CD4-positive, alpha-beta T cell (primary cell): ENCODE measurements around the gene COG5. TPM values are rescaled to one million over a fixed set of nuclear protein-coding genes. Genes with fewer than 3 reads are reported as not detected.
"Not testable (repeated sequence)": the region's sequence is repeated elsewhere in the genome, so short reads cannot be mapped to it uniquely, and the experiment has no call there.

Experiments
- ATAC-seq: fragments of 200-7000 bp; cut with Tn5 transposase; one replicate; pipeline ENCODE4 v1.10.0; 2022; ENCODE audit warnings: mild to moderate bottlenecking; ENCODE audit not compliant: poor library complexity
- CTCF ChIA-PET: fragments of 350-600 bp; sonication (Branson Sonifier 250); formaldehyde crosslinking; loops from one replicate; lab custom pipeline; 2021; ENCODE audit warnings: antibody characterized with exemption, inconsistent platforms; lab: Charles Lee
- POLR2A ChIA-PET: fragments of 350-600 bp; sonication (Branson Sonifier 250); formaldehyde crosslinking; loops from one replicate; lab custom pipeline; 2021; ENCODE audit warnings: antibody characterized with exemption, inconsistent platforms; lab: Charles Lee
- DNase-seq, 14 experiments: peaks; one replicate each; pipeline ENCODE4 v3.0.0-alpha.2; 2013 to 2020; ENCODE audit warnings: mixed read lengths in 2 of 14
- H3K27ac ChIP-seq, 2 donors: one replicate each; pipeline versions ENCODE4 v1.5.1 to v1.7.0; 2013; ENCODE audit warnings: low read length in 2 of 2, low read depth in 1 of 2, mild to moderate bottlenecking in 1 of 2
- H3K27me3 ChIP-seq, 2 experiments: 1 replicate in 1 of 2; 2 replicates in 1 of 2; pipeline versions ENCODE4 v1.6.1 to v1.7.0; 2013; ENCODE audit warnings: low read length in 2 of 2, control low read depth in 1 of 2, mild to moderate bottlenecking in 1 of 2, moderate library complexity in 1 of 2; ENCODE audit not compliant: insufficient read depth in 2 of 2, control insufficient read depth in 1 of 2
- H3K36me3 ChIP-seq: one replicate; pipeline ENCODE4 v1.6.1; 2013; ENCODE audit warnings: low read length, control low read depth; ENCODE audit not compliant: insufficient read depth
- H3K4me1 ChIP-seq: one replicate; pipeline ENCODE4 v1.6.1; 2013; ENCODE audit warnings: low read length, control low read depth; ENCODE audit not compliant: insufficient read depth
- H3K4me3 ChIP-seq: one replicate; pipeline ENCODE4 v1.5.1; 2013; ENCODE audit warnings: mild to moderate bottlenecking, low read length, moderate library complexity
- H3K9me3 ChIP-seq, 2 experiments: 1 replicate in 1 of 2; 2 replicates in 1 of 2; pipeline versions ENCODE4 v1.6.1 to v1.7.0; 2013; ENCODE audit warnings: low read length in 2 of 2, mild to moderate bottlenecking in 2 of 2, control low read depth in 1 of 2, moderate library complexity in 1 of 2; ENCODE audit not compliant: control insufficient read depth in 1 of 2, insufficient read depth in 1 of 2
- H3K27ac Mint-ChIP-seq: one replicate; pipeline ENCODE4 v1.8.0; 2020; ENCODE audit warnings: mixed read lengths
- H3K27me3 Mint-ChIP-seq: one replicate; pipeline ENCODE4 v1.8.0; 2021; ENCODE audit warnings: mixed read lengths
- H3K36me3 Mint-ChIP-seq: one replicate; pipeline ENCODE4 v1.8.0; 2021; ENCODE audit warnings: low read depth, mixed read lengths
- H3K4me1 Mint-ChIP-seq: one replicate; pipeline ENCODE4 v1.8.0; 2021; ENCODE audit warnings: low read depth, mixed read lengths
- H3K4me3 Mint-ChIP-seq: one replicate; pipeline ENCODE4 v1.8.0; 2020; ENCODE audit warnings: mild to moderate bottlenecking, mixed read lengths
- H3K9me3 Mint-ChIP-seq: one replicate; pipeline ENCODE4 v1.8.0; 2020; ENCODE audit warnings: mixed read lengths
- intact Hi-C, 2 experiments: fragments of 100-400 bp; cut with DNase I in 1 of 2; cut with micrococcal nuclease in 1 of 2; formaldehyde crosslinking; loops; one replicate each; pipeline versions ENCODE4 v1.15.1 to v1.9.0; 2023 to 2025; cut with DNase I, micrococcal nuclease
- total RNA-seq, 174 experiments: library from RNA in 2 of 174; stranded (reverse) in 2 of 174; gene quantifications; one replicate each; pipeline ENCODE4 v1.2.3 and lab custom pipeline; 2021 to 2026
- TF ChIP-seq, protein P1 (sequence below): fragments of 200-600 bp; IDR thresholded peaks from one replicate; pipeline ENCODE4 v1.8.0; 2022; ENCODE audit warnings: antibody characterized with exemption, mild to moderate bottlenecking

The COG5 gene
- total RNA-seq, 2 experiments from 2014 or later = 43.4 to 44.5 TPM

DNA sequence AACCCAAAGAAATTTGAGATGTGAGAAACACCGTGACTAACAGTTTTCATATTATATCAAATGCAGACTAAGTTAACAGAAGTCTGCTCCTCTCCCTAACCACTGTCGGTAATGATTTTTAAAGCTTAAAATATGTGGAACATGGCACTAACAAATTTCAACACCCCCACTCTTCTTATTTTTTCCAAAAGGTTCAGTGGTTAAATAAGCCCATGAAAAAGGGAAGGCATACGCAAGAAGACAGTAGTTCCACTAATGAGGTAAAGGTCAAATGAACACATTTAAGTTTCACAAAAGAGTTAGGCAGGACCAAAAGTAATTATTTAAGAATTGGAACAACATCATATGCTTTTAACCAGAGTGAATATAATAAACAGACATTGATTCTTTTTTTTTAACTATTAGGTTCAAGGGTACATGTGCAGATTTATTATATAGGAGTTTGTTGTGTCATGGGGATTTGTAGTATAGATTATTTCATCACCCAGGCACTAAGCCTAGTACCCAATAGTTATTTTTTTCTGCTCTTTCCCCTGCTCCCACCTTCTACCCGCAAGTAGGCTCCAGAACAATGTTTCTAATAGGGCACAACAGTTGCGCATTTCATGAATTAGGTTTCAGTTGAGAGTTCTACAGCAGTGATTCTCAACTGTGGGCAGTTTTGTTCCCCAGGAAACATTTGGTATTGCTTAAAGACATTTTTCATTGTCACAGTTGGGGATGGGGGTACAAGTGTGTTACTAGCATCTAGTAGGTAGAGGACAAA is 315.0 kb downstream of the COG5 start:
- no peak for ATAC-seq
- POLR2A ChIA-PET = interaction anchor here (0.6 kb wide), 1 partner anchor 185 kb away, joined by 3 read pairs; no protein-coding TSS in a partner anchor
- H3K36me3 Mint-ChIP-seq = peaks cover 64% of the 10 kb centered on the region
- no peaks in the 10 kb centered on the region for H3K4me1 ChIP-seq
- CTCF ChIA-PET = no interaction called here
- TF ChIP-seq, protein P1, sequence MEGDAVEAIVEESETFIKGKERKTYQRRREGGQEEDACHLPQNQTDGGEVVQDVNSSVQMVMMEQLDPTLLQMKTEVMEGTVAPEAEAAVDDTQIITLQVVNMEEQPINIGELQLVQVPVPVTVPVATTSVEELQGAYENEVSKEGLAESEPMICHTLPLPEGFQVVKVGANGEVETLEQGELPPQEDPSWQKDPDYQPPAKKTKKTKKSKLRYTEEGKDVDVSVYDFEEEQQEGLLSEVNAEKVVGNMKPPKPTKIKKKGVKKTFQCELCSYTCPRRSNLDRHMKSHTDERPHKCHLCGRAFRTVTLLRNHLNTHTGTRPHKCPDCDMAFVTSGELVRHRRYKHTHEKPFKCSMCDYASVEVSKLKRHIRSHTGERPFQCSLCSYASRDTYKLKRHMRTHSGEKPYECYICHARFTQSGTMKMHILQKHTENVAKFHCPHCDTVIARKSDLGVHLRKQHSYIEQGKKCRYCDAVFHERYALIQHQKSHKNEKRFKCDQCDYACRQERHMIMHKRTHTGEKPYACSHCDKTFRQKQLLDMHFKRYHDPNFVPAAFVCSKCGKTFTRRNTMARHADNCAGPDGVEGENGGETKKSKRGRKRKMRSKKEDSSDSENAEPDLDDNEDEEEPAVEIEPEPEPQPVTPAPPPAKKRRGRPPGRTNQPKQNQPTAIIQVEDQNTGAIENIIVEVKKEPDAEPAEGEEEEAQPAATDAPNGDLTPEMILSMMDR = no peak
- no peak overlapping the region for H3K27ac Mint-ChIP-seq
- H3K27me3 ChIP-seq = no peaks in the 10 kb centered on the region
- no peak for DNase-seq
- no peak overlapping the region for H3K27ac ChIP-seq
- peaks cover 36% of the 10 kb centered on the region for H3K36me3 ChIP-seq
- no peaks in the 10 kb centered on the region for H3K4me1 Mint-ChIP-seq
- peaks cover 12% of the 10 kb centered on the region for H3K9me3 Mint-ChIP-seq
- intact Hi-C loops = no loop called here
- H3K9me3 ChIP-seq = no peaks in the 10 kb centered on the region
- H3K4me3 ChIP-seq = no peak overlapping the region
- no peaks in the 10 kb centered on the region for H3K27me3 Mint-ChIP-seq
- H3K4me3 Mint-ChIP-seq = no peak overlapping the region

DNA sequence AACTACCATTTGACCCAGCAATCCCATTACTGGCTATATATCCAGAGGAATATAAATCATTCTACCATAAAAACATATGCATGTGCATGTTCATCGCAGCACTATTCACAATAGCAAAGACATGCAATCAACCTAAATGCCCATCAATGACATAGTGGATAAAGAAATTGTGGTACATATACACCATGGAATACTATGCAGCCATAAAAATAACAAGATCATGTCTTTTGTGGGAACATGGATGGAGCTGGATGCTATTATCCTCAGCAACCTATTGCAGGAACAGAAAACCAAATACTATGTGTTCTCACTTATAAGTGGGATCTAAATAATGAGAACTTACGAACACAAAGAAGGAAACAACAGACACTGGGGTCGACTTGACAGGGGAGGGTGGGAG is 316.9 kb downstream of the COG5 start:
- H3K27ac ChIP-seq, intact Hi-C loops, H3K4me1 Mint-ChIP-seq, ATAC-seq, DNase-seq, H3K27me3 ChIP-seq, H3K9me3 ChIP-seq, POLR2A ChIA-PET, H3K27me3 Mint-ChIP-seq, H3K4me1 ChIP-seq, H3K4me3 ChIP-seq, H3K27ac Mint-ChIP-seq, H3K4me3 Mint-ChIP-seq: not testable (repeated sequence)
- Mint-ChIP-seq H3K36me3 (peaks cover 77% of the 10 kb centered on the region), H3K9me3 (peaks cover 12% of the 10 kb centered on the region)
- H3K36me3 ChIP-seq = peaks cover 45% of the 10 kb centered on the region
- CTCF ChIA-PET = interaction anchor here (1.1 kb wide), 1 partner anchor 11 kb away, joined by 4 read pairs; no protein-coding TSS in a partner anchor

DNA sequence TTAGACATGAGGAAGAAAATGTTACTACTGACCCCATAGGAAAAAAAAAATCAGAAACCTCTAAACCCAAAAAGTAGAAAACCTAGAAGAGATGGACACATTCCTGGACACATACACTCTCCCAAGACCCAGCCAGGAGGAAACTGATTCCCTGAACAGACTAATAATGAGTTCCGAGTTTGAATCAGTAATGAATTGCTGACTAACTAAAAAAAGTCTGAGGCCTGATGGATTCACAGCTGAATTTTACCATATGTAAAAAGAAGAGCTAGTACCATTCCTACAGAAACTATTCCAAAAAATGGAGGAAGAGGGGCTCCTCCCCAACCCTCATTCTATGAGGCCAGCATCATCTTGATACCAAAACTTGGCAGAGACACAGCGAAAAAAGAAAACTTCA is 319.1 kb downstream of the COG5 start:
- no peak overlapping the region for H3K27ac Mint-ChIP-seq
- H3K27me3 ChIP-seq = no peaks in the 10 kb centered on the region
- H3K27ac ChIP-seq = no peak overlapping the region
- ChIA-PET CTCF (interaction anchor here (1.4 kb wide), 1 partner anchor 13 kb away, joined by 3 read pairs; no protein-coding TSS in a partner anchor), POLR2A (interaction anchor here (1.1 kb wide), 1 partner anchor 75 kb away, joined by 3 read pairs; no protein-coding TSS in a partner anchor)
- peaks cover 12% of the 10 kb centered on the region for H3K9me3 Mint-ChIP-seq
- no peaks in the 10 kb centered on the region for H3K27me3 Mint-ChIP-seq
- H3K4me3 ChIP-seq = no peak overlapping the region
- H3K4me1 Mint-ChIP-seq = no peaks in the 10 kb centered on the region
- ATAC-seq (no peak), DNase-seq (no peak)
- intact Hi-C loops = no loop called here
- H3K4me1 ChIP-seq = no peaks in the 10 kb centered on the region
- H3K9me3 ChIP-seq = no peaks in the 10 kb centered on the region
- H3K4me3 Mint-ChIP-seq = no peak overlapping the region
- peaks cover 89% of the 10 kb centered on the region for H3K36me3 Mint-ChIP-seq
- H3K36me3 ChIP-seq = peaks cover 42% of the 10 kb centered on the region
- TF ChIP-seq, protein P1 = no peak
